Tibial nerve (tissue), 4 donors: ENCODE results near the gene F7. TPM values are rescaled to one million over a fixed set of nuclear protein-coding genes. Genes with fewer than 3 reads are reported as not detected.
A peak's percentile ranks its signal among the peaks of the same experiment; 100 is the strongest.
"Not testable (repeated sequence)": the region's sequence is repeated elsewhere in the genome, so short reads cannot be mapped to it uniquely, and the experiment has no call there.

ENCODE experiments used
- DNase-seq, 2 donors: peaks; one replicate each; pipeline ENCODE4 v3.0.0-alpha.2; 2019; ENCODE audit warnings: low spot score in 2 of 2
- H3K27ac ChIP-seq, 4 donors: fragments of 200-600 bp; sonication (generic) in 3 of 4; one replicate each; pipeline ENCODE4 v1.5.1; 2017 to 2019; ENCODE audit warnings: mild to moderate bottlenecking in 1 of 4
- H3K27me3 ChIP-seq, 2 donors: fragments of 200-600 bp; sonication (generic) in 1 of 2; one replicate each; pipeline versions ENCODE4 v1.5.1 to v1.6.0; 2017 to 2019
- H3K36me3 ChIP-seq, 3 donors: fragments of 200-600 bp; sonication (generic); one replicate each; pipeline ENCODE4 v1.5.1; 2018 to 2019
- H3K4me1 ChIP-seq, 4 donors: fragments of 200-600 bp; sonication (generic) in 3 of 4; one replicate each; pipeline ENCODE4 v1.5.1; 2017 to 2019
- H3K4me3 ChIP-seq, 4 donors: fragments of 200-600 bp; sonication (generic) in 3 of 4; one replicate each; pipeline ENCODE4 v1.5.1; 2017 to 2019; ENCODE audit warnings: mild to moderate bottlenecking in 1 of 4, moderate library complexity in 1 of 4
- H3K9me3 ChIP-seq, 4 donors: fragments of 200-600 bp; sonication (generic) in 3 of 4; one replicate each; pipeline ENCODE4 v1.5.1; 2017 to 2019
- EP300 ChIP-seq, 2 donors: sonication (generic); formaldehyde crosslinking; IDR thresholded peaks; one replicate each; pipeline ENCODE4 v1.6.1; 2017; ENCODE audit warnings: antibody characterized with exemption in 2 of 2, mild to moderate bottlenecking in 1 of 2
- POLR2A ChIP-seq, 2 donors: fragments of 450-650 bp; IDR thresholded peaks; one replicate each; pipeline ENCODE4 v1.6.1; 2017; ENCODE audit warnings: antibody characterized with exemption in 2 of 2, mild to moderate bottlenecking in 2 of 2, moderate library complexity in 2 of 2
- WGBS, 2 donors: methylation state at CpG; one replicate each; pipeline ENCODE4 v1.1.5; 2018; 5-methylcytosine and 5-hydroxymethylcytosine counted together
- total RNA-seq, 4 donors: library from RNA; depleted of rRNA; stranded (reverse); fragments of >200 nt; gene quantifications; one replicate each; pipeline ENCODE4 v1.1.0, GENCODE V29; 2016
- TF ChIP-seq, protein P1 (sequence below), 5 experiments: fragments of 200-600 bp in 3 of 5; fragments of 450-650 bp in 2 of 5; sonication (generic) in 3 of 5; IDR thresholded peaks; one replicate each; pipeline ENCODE4 v1.5.1; 2016 to 2019; ENCODE audit warnings: antibody characterized with exemption in 5 of 5, mild to moderate bottlenecking in 3 of 5, moderate library complexity in 2 of 5

The F7 gene
- total RNA-seq, 4 donors from 2014 or later, result not detected

DNA sequence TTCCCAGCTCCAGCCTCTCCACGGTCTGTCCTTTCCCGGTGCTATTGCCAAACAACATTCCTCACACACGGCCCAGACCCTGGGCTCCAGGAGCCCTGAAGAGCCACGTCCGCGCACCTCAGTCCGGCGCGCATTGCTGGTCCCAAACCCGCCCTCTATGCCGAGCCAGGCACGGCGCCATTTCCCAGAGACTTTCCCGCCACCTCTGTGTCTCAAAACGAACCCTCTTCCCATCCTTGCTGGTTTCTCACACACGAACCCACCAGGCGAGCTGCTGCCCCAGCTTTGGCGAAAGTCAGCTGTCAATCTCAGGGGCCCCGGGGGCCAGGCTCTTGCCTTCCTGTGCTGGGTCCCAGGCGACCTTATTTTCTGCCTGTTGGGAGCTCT, 28.0 kb upstream of the F7 start:
- DNase-seq, result no peak
- TF ChIP-seq, protein P1, sequence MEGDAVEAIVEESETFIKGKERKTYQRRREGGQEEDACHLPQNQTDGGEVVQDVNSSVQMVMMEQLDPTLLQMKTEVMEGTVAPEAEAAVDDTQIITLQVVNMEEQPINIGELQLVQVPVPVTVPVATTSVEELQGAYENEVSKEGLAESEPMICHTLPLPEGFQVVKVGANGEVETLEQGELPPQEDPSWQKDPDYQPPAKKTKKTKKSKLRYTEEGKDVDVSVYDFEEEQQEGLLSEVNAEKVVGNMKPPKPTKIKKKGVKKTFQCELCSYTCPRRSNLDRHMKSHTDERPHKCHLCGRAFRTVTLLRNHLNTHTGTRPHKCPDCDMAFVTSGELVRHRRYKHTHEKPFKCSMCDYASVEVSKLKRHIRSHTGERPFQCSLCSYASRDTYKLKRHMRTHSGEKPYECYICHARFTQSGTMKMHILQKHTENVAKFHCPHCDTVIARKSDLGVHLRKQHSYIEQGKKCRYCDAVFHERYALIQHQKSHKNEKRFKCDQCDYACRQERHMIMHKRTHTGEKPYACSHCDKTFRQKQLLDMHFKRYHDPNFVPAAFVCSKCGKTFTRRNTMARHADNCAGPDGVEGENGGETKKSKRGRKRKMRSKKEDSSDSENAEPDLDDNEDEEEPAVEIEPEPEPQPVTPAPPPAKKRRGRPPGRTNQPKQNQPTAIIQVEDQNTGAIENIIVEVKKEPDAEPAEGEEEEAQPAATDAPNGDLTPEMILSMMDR (IDR thresholded peaks at IDR 0.05), result no peak
- TF ChIP-seq EP300 (IDR thresholded peaks at IDR 0.05), result no peak
- no peak for TF ChIP-seq POLR2A (IDR thresholded peaks at IDR 0.05)
- Histone ChIP-seq H3K9me3 (peaks cover 0 to 1% (median 0%) of the 10 kb centered on the region in 4 donors), H3K36me3 (peaks cover 0 to 22% (median 0%) of the 10 kb centered on the region in 3 donors), H3K27me3 (no peaks in the 10 kb centered on the region), H3K27ac (no peak overlapping the region), H3K4me3 (no peak overlapping the region), H3K4me1 (no peaks in the 10 kb centered on the region)
- 85 to 94% methylated on average over 13 to 20 of the region's 20 CpGs for WGBS, 2 donors

DNA sequence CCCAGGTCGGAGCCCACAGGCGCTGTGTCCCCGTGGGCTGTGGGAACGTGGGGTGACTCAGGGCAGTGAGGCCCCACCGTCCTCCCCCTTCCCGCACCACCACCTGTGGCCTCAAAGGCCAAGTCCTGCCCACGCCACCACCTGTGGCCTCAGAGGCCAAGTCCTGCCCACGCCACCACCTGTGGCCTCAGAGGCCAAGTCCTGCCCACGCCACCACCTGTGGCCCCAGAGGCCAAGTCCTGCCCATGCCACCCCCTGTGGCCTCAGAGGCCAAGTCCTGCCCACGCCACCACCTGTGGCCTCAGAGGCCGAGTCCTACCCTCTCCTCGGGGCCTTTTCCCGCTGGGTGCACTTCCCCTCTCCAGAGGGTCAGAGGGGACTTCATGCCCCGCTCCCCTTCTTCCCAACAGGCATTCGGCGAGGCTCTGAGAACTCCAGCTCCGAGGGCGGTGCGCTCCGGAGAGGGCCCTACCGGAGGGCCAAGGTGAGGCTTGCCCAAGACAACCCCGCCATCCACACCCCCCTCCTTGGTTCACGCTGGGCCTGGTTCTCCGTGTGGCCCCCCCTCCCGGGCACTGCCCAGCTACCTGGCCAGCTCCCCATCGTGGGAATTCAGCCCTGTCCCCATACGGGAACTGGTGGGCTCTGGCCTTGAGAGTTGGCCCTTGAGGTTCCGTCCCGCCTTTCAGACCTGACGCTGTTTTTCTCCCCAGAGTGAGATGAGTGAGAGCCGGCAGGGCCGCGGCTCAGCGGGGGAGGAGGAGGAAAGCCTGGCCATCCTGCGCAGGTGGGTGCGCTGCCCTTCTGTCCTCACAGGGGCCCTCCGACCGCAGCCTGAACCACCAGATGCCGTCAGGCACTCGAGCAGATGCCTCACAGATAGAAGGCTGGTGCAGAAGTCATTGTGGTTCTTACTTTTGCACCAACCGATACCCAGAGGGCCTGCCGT, 27.4 kb upstream of the F7 start:
- Histone ChIP-seq H3K27me3 (no peaks in the 10 kb centered on the region), H3K4me3 (no peak overlapping the region), H3K27ac (no peak overlapping the region), H3K36me3 (peaks cover 0 to 22% (median 0%) of the 10 kb centered on the region in 3 donors), H3K9me3 (no peaks in the 10 kb centered on the region), H3K4me1 (peaks cover 0 to under 1% (median 0%) of the 10 kb centered on the region in 4 donors)
- WGBS, 2 donors, result 92 to 96% methylated on average over 38 to 42 of the region's 42 CpGs
- TF ChIP-seq, protein P1 (IDR thresholded peaks at IDR 0.05), result no peak
- TF ChIP-seq POLR2A (IDR thresholded peaks at IDR 0.05) (no peak), EP300 (IDR thresholded peaks at IDR 0.05) (no peak)
- DNase-seq, result no peak

DNA sequence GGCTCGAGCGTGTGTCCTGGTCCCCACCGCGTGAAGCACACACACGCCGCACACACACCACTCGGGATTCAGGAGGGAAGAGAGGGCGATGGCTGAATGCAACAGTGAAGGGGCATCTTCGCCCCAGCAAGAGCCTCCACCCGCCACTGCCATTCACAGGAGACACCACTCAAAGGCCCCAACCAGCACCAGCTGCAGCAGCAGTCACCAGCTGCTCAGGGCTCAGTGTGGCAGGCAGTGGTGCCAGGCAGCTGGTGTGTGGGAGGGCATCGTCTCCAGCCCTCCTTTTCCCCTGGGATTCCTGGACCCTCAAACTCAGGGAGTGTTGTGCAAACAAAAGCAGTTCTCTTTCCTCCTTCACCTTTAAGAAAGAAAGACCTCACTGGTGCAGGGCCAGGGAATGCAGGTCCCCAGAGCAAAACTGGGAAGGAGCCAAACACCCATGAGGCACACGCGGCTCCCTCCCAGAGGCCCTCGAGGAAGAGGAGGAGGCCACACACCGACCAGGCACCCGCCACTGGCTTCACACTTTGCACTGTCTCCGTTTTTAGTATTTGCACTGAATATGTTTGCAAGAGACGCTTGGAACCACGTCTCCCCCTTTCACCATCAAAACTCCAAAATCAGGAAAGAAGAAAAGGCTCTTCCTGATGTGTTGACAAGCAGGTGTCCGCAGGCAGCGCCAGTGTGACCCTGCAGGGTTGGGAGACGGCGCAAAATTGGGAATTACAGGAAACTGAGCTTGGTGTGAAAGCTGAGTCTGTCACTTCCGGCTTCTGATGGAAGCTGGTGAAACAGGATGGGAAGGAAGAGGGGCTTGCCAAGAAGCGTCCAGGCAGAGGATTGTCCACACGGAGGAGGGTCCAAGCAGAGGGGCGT, 26.4 kb upstream of the F7 start:
- H3K4me3 ChIP-seq, result no peak overlapping the region
- no peaks in the 10 kb centered on the region for H3K27me3 ChIP-seq
- peaks cover 0 to 19% (median 0%) of the 10 kb centered on the region in 3 donors for H3K36me3 ChIP-seq
- H3K27ac ChIP-seq, result no peak overlapping the region
- 72 to 83% methylated on average over 26 to 27 of the region's 27 CpGs for WGBS, 2 donors
- peaks cover 0 to 9% (median 0%) of the 10 kb centered on the region in 4 donors for H3K4me1 ChIP-seq
- no peak for TF ChIP-seq POLR2A (IDR thresholded peaks at IDR 0.05)
- no peak for DNase-seq
- H3K9me3 ChIP-seq, result no peaks in the 10 kb centered on the region

DNA sequence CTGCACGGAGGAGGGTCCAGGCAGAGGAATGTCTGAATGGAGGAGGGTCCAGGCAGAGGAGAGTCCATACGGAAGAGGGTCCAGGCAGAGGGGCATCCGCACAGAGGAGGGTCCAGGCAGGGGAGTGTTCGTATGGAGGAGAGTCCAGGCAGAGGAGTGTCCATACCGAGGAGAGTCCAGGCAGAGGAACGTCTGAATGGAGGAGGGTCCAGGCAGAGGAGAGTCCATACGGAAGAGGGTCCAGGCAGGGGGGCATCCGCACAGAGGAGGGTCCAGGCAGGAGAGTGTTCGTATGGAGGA, 25.9 kb upstream of the F7 start:
- H3K36me3 ChIP-seq, result peaks cover 0 to 13% (median 0%) of the 10 kb centered on the region in 3 donors
- not testable (repeated sequence) for H3K27me3 ChIP-seq, H3K4me1 ChIP-seq, H3K9me3 ChIP-seq, H3K27ac ChIP-seq, H3K4me3 ChIP-seq, DNase-seq
- 50 to 69% methylated on average over 8 to 9 of the region's 9 CpGs for WGBS, 2 donors

DNA sequence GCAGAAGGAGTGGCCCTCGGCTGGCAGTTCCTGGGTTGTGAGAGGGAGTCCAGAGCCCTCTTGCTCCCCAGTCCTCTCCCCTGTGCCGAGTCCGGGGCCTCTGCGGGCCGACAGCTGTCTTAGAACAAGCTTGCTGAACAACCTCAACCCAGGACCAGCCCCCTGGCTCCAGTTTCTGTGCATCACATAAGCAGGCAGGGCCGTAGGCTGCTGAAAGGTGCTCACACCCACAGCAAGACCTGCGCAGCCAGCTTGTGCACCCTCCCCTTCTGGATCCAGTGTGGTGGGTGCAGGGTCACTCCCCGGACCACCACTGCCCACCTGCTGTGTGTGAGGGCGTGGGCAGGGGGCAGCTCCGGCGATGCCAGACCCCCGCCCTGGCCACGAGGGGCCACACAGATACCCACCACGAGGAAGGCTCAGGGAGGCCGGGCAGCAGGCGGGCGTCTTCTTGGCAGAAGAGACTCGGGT, 25.2 kb upstream of the F7 start:
- Histone ChIP-seq H3K4me1 (peaks cover 0 to 9% (median 0%) of the 10 kb centered on the region in 4 donors), H3K9me3 (no peaks in the 10 kb centered on the region), H3K4me3 (no peak overlapping the region), H3K27me3 (no peaks in the 10 kb centered on the region), H3K27ac (no peak overlapping the region), H3K36me3 (peaks cover 0 to 7% (median 0%) of the 10 kb centered on the region in 3 donors)
- DNase-seq, result no peak
- TF ChIP-seq, protein P1 (IDR thresholded peaks at IDR 0.05), result no peak
- TF ChIP-seq POLR2A (IDR thresholded peaks at IDR 0.05) (no peak), EP300 (IDR thresholded peaks at IDR 0.05) (peak in 1 of 2 donors; percentile 4)
- 80 to 89% methylated on average over 13 to 18 of the region's 18 CpGs for WGBS, 2 donors
